Endothelial cell of umbilical vein (primary cell): ENCODE data around the gene F5. TPM values are rescaled to one million over a fixed set of nuclear protein-coding genes. Genes with fewer than 3 reads are reported as not detected.

Experiments used
- BruUV-seq: library from RNA; stranded (reverse); fragments of 400-500 nt; replicated peaks from 2 replicates; lab custom pipeline; 2021; lab: Mats Ljungman, UMichigan
- CTCF ChIA-PET: fragments of 300-600, 350-600 bp; sonication (Branson Sonifier 250); formaldehyde crosslinking; loops from one replicate; lab custom pipeline; 2021; ENCODE audit warnings: antibody characterized with exemption, inconsistent platforms; lab: Charles Lee
- POLR2A ChIA-PET: fragments of 300-600, 350-600 bp; sonication (Branson Sonifier 250); formaldehyde crosslinking; loops from one replicate; lab custom pipeline; 2021; ENCODE audit warnings: antibody characterized with exemption, inconsistent platforms; lab: Charles Lee
- DNase-seq: peaks from one replicate; pipeline ENCODE4 v3.0.0-alpha.2; 2011; ENCODE audit warnings: low read depth, low spot score
- FAIRE-seq: peaks from 2 replicates; lab custom pipeline; 2011; peaks lifted over from hg19 to GRCh38; lab: Jason Lieb, UNC
- H2AFZ ChIP-seq: 2 replicates; pipeline ENCODE4 v1.6.0; 2012; ENCODE audit warnings: low read depth, low read length, control low read depth, inconsistent platforms
- H3K27ac ChIP-seq: 2 replicates; pipeline ENCODE4 v1.5.1; 2011; ENCODE audit warnings: low read depth, mild to moderate bottlenecking, control low read depth, low read length, moderate library complexity; ENCODE audit not compliant: insufficient read depth
- H3K27me3 ChIP-seq, 2 experiments: 2 replicates each; pipeline versions ENCODE4 v1.6.0 to v1.6.1; 2011; ENCODE audit warnings: low read length in 2 of 2, mixed read lengths in 1 of 2; ENCODE audit not compliant: control insufficient read depth in 2 of 2, insufficient read depth in 2 of 2
- H3K36me3 ChIP-seq, 2 experiments: 2 replicates in 1 of 2; 3 replicates in 1 of 2; pipeline ENCODE4 v1.5.1; 2011; ENCODE audit warnings: low read length in 2 of 2, mild to moderate bottlenecking in 1 of 2, moderate library complexity in 1 of 2; ENCODE audit not compliant: control insufficient read depth in 2 of 2, insufficient read depth in 2 of 2; ENCODE audit errors: extremely low read depth in 1 of 2
- H3K4me1 ChIP-seq: 3 replicates; pipeline ENCODE4 v1.5.1; 2011; ENCODE audit warnings: mild to moderate bottlenecking, low read length; ENCODE audit not compliant: control insufficient read depth, insufficient read depth; ENCODE audit errors: extremely low read depth
- H3K4me2 ChIP-seq: 2 replicates; pipeline ENCODE4 v1.6.1; 2011; ENCODE audit warnings: low read length, control low read depth, mixed read lengths; ENCODE audit not compliant: insufficient read depth
- H3K4me3 ChIP-seq, 3 experiments: fragments of 200-600 bp in 1 of 3; sonication (generic), shearing (Covaris generic) in 1 of 3; replicated peaks in 1 of 3; 2 replicates each; pipeline ENCODE4 v1.5.1; 2011 to 2016; ENCODE audit warnings: control low read depth in 3 of 3, low read length in 3 of 3, mild to moderate bottlenecking in 2 of 3, inconsistent platforms in 1 of 3, low read depth in 1 of 3, moderate library complexity in 1 of 3; ENCODE audit not compliant: insufficient read depth in 1 of 3
- H3K79me2 ChIP-seq: 2 replicates; pipeline ENCODE4 v1.6.0; 2012; ENCODE audit warnings: low read length, inconsistent platforms; ENCODE audit not compliant: control insufficient read depth, insufficient read depth
- H3K9ac ChIP-seq: replicated peaks from 2 replicates; pipeline ENCODE3; 2011; ENCODE audit warnings: low read length, control low read depth; ENCODE audit not compliant: insufficient read depth; ENCODE audit errors: extremely low read depth
- H3K9me1 ChIP-seq: replicated peaks from 3 replicates; pipeline ENCODE4 v1.6.0; 2011; ENCODE audit warnings: mild to moderate bottlenecking, low read length; ENCODE audit not compliant: control insufficient read depth, insufficient read depth; ENCODE audit errors: extremely low read depth
- H3K9me3 ChIP-seq: replicated peaks from 2 replicates; pipeline ENCODE4 v1.5.1; 2012; ENCODE audit warnings: low read length, inconsistent platforms; ENCODE audit not compliant: control insufficient read depth, insufficient read depth
- H4K20me1 ChIP-seq: replicated peaks from 2 replicates; pipeline ENCODE3; 2011; ENCODE audit warnings: mild to moderate bottlenecking, low read length; ENCODE audit not compliant: control insufficient read depth, insufficient read depth; ENCODE audit errors: extremely low read depth
- EZH2 ChIP-seq: IDR thresholded peaks from 2 replicates; pipeline ENCODE4 v1.6.1; 2012; ENCODE audit warnings: borderline replicate concordance, low read depth, mild to moderate bottlenecking, moderate library complexity, low read length, inconsistent platforms; ENCODE audit not compliant: severe bottlenecking
- FOS ChIP-seq: IDR thresholded peaks from 2 replicates; pipeline ENCODE4 v1.6.1; 2011; ENCODE audit warnings: mild to moderate bottlenecking, low read length, moderate library complexity, borderline replicate concordance; ENCODE audit not compliant: insufficient read depth
- GATA2 ChIP-seq: IDR thresholded peaks from 2 replicates; pipeline ENCODE4 v1.7.0; 2011; ENCODE audit warnings: low read depth, mild to moderate bottlenecking, moderate library complexity, mixed read lengths, low read length; ENCODE audit not compliant: insufficient read length, insufficient read depth
- JUN ChIP-seq: IDR thresholded peaks from 2 replicates; pipeline ENCODE4 v1.6.1; 2011; ENCODE audit warnings: borderline replicate concordance, low read depth; ENCODE audit not compliant: insufficient read length, insufficient read depth
- MAX ChIP-seq: IDR thresholded peaks from 2 replicates; pipeline ENCODE4 v1.6.1; 2011; ENCODE audit not compliant: insufficient read depth, insufficient read length
- MYC ChIP-seq: IDR thresholded peaks from one replicate; pipeline ENCODE4 v1.6.1; 2011; ENCODE audit warnings: mild to moderate bottlenecking, low read depth, low read length
- POLR2A ChIP-seq: IDR thresholded peaks from 2 replicates; pipeline ENCODE4 v1.6.1; 2012; ENCODE audit warnings: low read depth, mild to moderate bottlenecking, control low read depth, low read length
- POLR2AphosphoS5 ChIP-seq: IDR thresholded peaks from 2 replicates; pipeline ENCODE4 v1.6.1; 2012; ENCODE audit warnings: low read depth, mild to moderate bottlenecking, control low read depth, low read length, moderate library complexity; ENCODE audit not compliant: insufficient read depth
- dilution Hi-C: fragments of 300-500 bp; cut with MboI; formaldehyde crosslinking; loops from one replicate; pipeline ENCODE4 v1.15.0; 2019; ENCODE audit warnings: low sequenced_read_pairs; ENCODE audit not compliant: extremely low pct_ligation_motif_present
- intact Hi-C: fragments of 100-400 bp; cut with micrococcal nuclease; formaldehyde crosslinking; loops from one replicate; pipeline ENCODE4 v1.10.0; 2022
- polyA plus RNA-seq, 4 experiments: library from polyadenylated mRNA; depleted of rRNA in 3 of 4; stranded (reverse) in 3 of 4; unstranded in 1 of 4; fragments of >200 nt; gene quantifications; 2 replicates each; pipeline versions ENCODE4 v1.2.1 to v1.2.3, GENCODE V29; 2011 to 2012; ENCODE audit warnings: missing spikeins in 1 of 4
- total RNA-seq: library from RNA; stranded (reverse); gene quantifications from 2 replicates; pipeline ENCODE4 v1.2.3, GENCODE V29; 2021
- TF ChIP-seq, protein P1 (sequence below), 2 donors: IDR thresholded peaks; 1 replicate in 1 of 2; 2 replicates in 1 of 2; pipeline ENCODE4 v1.5.1; 2011; ENCODE audit warnings: low read length in 2 of 2, mild to moderate bottlenecking in 2 of 2, moderate library complexity in 2 of 2, control low read depth in 1 of 2, inconsistent platforms in 1 of 2, low read depth in 1 of 2; ENCODE audit not compliant: insufficient read depth in 1 of 2; ENCODE audit errors: extremely low read depth in 1 of 2

The F5 gene
- total and polyA plus RNA-seq, 2 donors (not counting 3 experiments of a cell fraction or from before 2014, with no cell fraction given): not detected

DNA sequence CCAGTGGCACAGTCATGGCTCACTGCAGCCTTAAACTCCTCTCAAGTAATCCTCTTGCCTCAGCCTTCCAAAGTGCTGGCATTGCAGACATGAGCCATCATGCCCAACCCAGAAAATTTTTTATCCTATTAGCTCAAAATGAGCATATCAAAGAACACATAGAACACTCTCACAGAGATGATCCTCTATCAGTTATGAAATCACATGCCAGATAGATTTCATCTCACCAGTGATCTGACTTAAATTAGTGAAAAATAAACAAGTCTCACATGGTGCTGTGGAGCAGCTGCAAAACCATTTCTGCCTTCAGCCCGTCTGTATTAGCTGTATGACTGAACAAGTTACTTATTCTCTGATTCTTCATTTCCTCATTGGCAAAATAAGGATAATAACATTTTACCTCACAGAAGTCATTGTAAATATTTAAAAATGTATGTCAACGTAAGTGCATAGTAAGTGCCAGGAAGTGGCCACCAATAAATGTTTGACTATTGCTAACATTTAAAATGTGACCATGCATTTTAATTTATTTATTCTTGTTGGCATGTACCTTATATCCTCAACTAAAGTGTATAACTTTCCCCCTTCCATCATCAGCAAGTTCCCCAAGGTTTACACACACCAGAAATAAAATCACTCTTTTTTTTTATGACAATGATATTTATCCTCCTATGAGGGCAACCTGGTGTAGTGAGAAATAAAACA lies 71.6 kb downstream of the F5 start:
- Histone ChIP-seq H3K27me3 (no peaks in the 10 kb centered on the region), H3K27ac (no peak overlapping the region), H3K9me3 (no peaks in the 10 kb centered on the region), H3K36me3 (no peaks in the 10 kb centered on the region), H4K20me1 (no peaks in the 10 kb centered on the region), H3K79me2 (no peaks in the 10 kb centered on the region), H3K4me2 (no peak overlapping the region), H3K4me3 (no peak overlapping the region), H3K9me1 (no peaks in the 10 kb centered on the region), H2AFZ (no peak overlapping the region), H3K9ac (no peak overlapping the region), H3K4me1 (peaks cover 19% of the 10 kb centered on the region)
- FAIRE-seq: no peak
- no TSS peak for BruUV-seq
- dilution Hi-C loops: no loop called here
- CTCF ChIA-PET: interaction anchor here (1.5 to 1.6 kb wide), 3 partner anchors 31 to 912 kb away, joined by 3 to 5 read pairs (median 4); no protein-coding TSS in a partner anchor
- POLR2A ChIA-PET: no interaction called here
- DNase-seq: no peak
- intact Hi-C loops: no loop called here
- TF ChIP-seq MYC (no peak), POLR2A (no peak), JUN (no peak), EZH2 (no peak), MAX (no peak), GATA2 (no peak), POLR2AphosphoS5 (no peak), FOS (no peak)
- TF ChIP-seq, protein P1, sequence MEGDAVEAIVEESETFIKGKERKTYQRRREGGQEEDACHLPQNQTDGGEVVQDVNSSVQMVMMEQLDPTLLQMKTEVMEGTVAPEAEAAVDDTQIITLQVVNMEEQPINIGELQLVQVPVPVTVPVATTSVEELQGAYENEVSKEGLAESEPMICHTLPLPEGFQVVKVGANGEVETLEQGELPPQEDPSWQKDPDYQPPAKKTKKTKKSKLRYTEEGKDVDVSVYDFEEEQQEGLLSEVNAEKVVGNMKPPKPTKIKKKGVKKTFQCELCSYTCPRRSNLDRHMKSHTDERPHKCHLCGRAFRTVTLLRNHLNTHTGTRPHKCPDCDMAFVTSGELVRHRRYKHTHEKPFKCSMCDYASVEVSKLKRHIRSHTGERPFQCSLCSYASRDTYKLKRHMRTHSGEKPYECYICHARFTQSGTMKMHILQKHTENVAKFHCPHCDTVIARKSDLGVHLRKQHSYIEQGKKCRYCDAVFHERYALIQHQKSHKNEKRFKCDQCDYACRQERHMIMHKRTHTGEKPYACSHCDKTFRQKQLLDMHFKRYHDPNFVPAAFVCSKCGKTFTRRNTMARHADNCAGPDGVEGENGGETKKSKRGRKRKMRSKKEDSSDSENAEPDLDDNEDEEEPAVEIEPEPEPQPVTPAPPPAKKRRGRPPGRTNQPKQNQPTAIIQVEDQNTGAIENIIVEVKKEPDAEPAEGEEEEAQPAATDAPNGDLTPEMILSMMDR (IDR thresholded peaks at IDR 0.05; ENCODE audit: extremely low read depth in 1 of 2, insufficient read depth in 1 of 2, low read depth in 1 of 2, low read length in 2 of 2): no peak
